Activated CD8-positive, alpha-beta T cell treated with anti-CD3 and anti-CD28 coated beads for 36 hours (primary cell): ENCODE results near the gene C6. TPM values are rescaled to one million over a fixed set of nuclear protein-coding genes. Genes with fewer than 3 reads are reported as not detected.

Experiments
- ATAC-seq: fragments of 200-7000 bp; cut with Tn5 transposase; one replicate; pipeline ENCODE4 v1.10.0; 2021; ENCODE audit warnings: mild to moderate bottlenecking, moderate library complexity
- CTCF ChIA-PET: fragments of 350-600 bp; sonication (Branson Sonifier 250); formaldehyde crosslinking; loops from one replicate; lab custom pipeline; 2021; ENCODE audit warnings: antibody characterized with exemption; lab: Charles Lee
- POLR2A ChIA-PET: fragments of 350-600 bp; sonication (Branson Sonifier 250); formaldehyde crosslinking; loops from one replicate; lab custom pipeline; 2021; ENCODE audit warnings: antibody characterized with exemption; lab: Charles Lee
- DNase-seq: peaks from one replicate; pipeline ENCODE4 v3.0.0-alpha.2; 2020
- H3K27ac Mint-ChIP-seq: one replicate; pipeline ENCODE4 v1.8.0; 2021; ENCODE audit warnings: mild to moderate bottlenecking, mixed read lengths
- H3K27me3 Mint-ChIP-seq: one replicate; pipeline ENCODE4 v1.8.0; 2021; ENCODE audit warnings: mixed read lengths
- H3K36me3 Mint-ChIP-seq: one replicate; pipeline ENCODE4 v1.8.0; 2021; ENCODE audit warnings: low read depth, mixed read lengths
- H3K4me1 Mint-ChIP-seq: one replicate; pipeline ENCODE4 v1.8.0; 2021; ENCODE audit warnings: low read depth, mixed read lengths
- H3K4me3 Mint-ChIP-seq: one replicate; pipeline ENCODE4 v1.8.0; 2021; ENCODE audit warnings: mild to moderate bottlenecking, moderate library complexity, mixed read lengths
- H3K9me3 Mint-ChIP-seq: one replicate; pipeline ENCODE4 v1.8.0; 2021; ENCODE audit warnings: mixed read lengths
- intact Hi-C: fragments of 100-400 bp; cut with micrococcal nuclease; formaldehyde crosslinking; loops from one replicate; pipeline ENCODE4 v1.10.0; 2022
- total RNA-seq, 2 experiments: library from RNA; stranded (reverse); gene quantifications; one replicate each; pipeline ENCODE4 v1.2.3, GENCODE V29; 2021
- TF ChIP-seq, protein P1 (sequence below): fragments of 200-600 bp; IDR thresholded peaks from one replicate; pipeline ENCODE4 v1.8.0; 2022; ENCODE audit warnings: antibody characterized with exemption, mild to moderate bottlenecking

C6 gene
- total RNA-seq, result not detected

DNA sequence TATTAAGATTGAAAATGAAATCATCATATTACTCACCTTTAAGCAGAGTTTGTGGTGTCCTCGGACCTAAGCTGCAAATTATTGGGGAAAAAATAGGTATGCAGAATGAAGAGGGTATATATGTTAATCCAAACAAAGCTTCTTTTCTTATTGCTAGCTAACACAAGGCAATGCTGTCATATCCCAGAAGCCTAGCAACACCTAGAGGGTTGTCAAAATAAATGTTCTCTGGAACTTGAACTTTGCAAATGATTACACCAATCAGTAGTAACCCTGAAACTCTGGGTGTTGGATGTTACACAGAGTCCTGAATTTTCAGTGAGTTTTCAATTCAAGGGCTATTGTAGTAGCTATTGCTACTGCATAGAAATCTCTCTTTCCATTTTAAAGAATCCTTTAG lies at the start of gene C6:
C6 (minus strand) TSS at position 193 of the 400 bp plus-strand sequence. CDS start 10,302 bp downstream, outside the sequence.
- H3K36me3 Mint-ChIP-seq, result no peaks in the 10 kb centered on the region
- DNase-seq (no peak), ATAC-seq (no peak)
- intact Hi-C loops, result no loop called here
- TF ChIP-seq, protein P1, sequence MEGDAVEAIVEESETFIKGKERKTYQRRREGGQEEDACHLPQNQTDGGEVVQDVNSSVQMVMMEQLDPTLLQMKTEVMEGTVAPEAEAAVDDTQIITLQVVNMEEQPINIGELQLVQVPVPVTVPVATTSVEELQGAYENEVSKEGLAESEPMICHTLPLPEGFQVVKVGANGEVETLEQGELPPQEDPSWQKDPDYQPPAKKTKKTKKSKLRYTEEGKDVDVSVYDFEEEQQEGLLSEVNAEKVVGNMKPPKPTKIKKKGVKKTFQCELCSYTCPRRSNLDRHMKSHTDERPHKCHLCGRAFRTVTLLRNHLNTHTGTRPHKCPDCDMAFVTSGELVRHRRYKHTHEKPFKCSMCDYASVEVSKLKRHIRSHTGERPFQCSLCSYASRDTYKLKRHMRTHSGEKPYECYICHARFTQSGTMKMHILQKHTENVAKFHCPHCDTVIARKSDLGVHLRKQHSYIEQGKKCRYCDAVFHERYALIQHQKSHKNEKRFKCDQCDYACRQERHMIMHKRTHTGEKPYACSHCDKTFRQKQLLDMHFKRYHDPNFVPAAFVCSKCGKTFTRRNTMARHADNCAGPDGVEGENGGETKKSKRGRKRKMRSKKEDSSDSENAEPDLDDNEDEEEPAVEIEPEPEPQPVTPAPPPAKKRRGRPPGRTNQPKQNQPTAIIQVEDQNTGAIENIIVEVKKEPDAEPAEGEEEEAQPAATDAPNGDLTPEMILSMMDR, result no peak
- no peaks in the 10 kb centered on the region for H3K27me3 Mint-ChIP-seq
- ChIA-PET CTCF (interaction anchor here (0.6 kb wide), 1 partner anchor 143 kb away, joined by 3 read pairs; no protein-coding TSS in a partner anchor), POLR2A (no interaction called here)
- no peaks in the 10 kb centered on the region for H3K9me3 Mint-ChIP-seq
- no peak within 1 kb of the TSS for H3K4me3 Mint-ChIP-seq
- no peaks in the 10 kb centered on the region for H3K4me1 Mint-ChIP-seq
- H3K27ac Mint-ChIP-seq, result no peak within 1 kb of the TSS

DNA sequence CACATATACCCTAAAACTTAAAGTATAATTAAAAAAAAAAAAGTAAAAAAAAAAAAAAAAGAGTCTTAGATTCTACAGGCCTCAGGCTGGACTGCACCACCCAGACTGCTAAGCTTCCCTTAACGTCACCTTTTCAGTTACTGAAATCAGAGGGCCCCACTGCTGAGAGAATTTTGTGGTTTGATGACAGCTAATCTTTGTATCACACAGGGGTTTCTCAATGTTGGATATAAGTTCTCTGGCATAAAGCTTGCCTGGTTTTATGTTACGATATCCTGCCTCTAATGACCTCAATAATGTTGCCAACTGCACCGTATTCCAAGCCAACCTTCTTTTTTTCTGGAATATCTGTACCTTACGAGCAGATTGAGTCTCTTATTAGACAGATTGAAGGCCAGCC lies 43.1 kb upstream of the C6 start:
- ATAC-seq, result no peak
- H3K27ac Mint-ChIP-seq, result no peak overlapping the region
- no peaks in the 10 kb centered on the region for H3K27me3 Mint-ChIP-seq
- POLR2A ChIA-PET, result no interaction called here
- no peaks in the 10 kb centered on the region for H3K4me1 Mint-ChIP-seq
- intact Hi-C loops, result no loop called here
- CTCF ChIA-PET, result no interaction called here
- TF ChIP-seq, protein P1, result no peak
- H3K4me3 Mint-ChIP-seq, result no peak overlapping the region
- H3K36me3 Mint-ChIP-seq, result no peaks in the 10 kb centered on the region
- no peak for DNase-seq
- H3K9me3 Mint-ChIP-seq, result no peaks in the 10 kb centered on the region

DNA sequence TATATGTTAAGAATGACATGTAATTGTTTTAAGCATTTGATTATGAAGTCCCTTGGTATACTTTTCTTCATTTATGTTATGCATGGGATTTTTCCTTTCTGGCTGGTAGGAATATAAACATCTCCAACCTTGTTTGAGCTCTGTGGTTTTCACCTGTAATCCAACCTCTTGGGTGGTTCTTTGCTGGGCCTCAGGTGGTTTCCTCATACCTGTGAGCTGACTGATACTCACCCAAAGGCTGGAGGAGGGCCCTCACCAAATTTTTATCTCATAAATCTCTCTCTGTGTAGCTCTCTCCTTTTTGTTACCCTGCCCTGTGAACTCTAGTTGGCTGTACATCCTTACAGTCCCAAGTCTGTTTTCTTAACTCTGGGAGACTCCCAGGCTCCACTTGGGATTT lies 39.8 kb upstream of the C6 start:
- H3K27ac Mint-ChIP-seq, result no peak overlapping the region
- POLR2A ChIA-PET, result no interaction called here
- TF ChIP-seq, protein P1, result no peak
- H3K36me3 Mint-ChIP-seq, result no peaks in the 10 kb centered on the region
- H3K4me3 Mint-ChIP-seq, result no peak overlapping the region
- ATAC-seq (no peak), DNase-seq (no peak)
- H3K4me1 Mint-ChIP-seq, result no peaks in the 10 kb centered on the region
- H3K27me3 Mint-ChIP-seq, result no peaks in the 10 kb centered on the region
- intact Hi-C loops, result no loop called here
- H3K9me3 Mint-ChIP-seq, result no peaks in the 10 kb centered on the region
- CTCF ChIA-PET, result no interaction called here

DNA sequence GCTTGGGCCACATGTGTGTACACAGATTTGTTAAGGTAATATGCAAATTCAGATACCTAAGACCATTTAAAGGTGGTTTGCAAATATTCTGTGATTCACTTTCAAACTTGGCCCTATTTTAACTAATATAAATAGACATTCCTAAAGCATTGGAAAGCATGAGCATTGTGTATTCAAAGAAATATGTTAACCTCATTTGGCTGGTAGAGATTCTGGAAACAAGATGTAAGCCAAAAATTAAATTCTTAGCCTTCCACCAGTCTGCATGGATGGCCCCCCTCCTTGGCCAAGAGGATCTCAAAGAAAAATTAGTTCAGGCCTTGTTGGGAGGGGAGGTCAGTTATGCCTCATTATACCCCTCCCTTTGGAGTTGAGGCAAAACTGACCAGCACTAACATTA lies 38.7 kb upstream of the C6 start:
- ChIA-PET POLR2A (no interaction called here), CTCF (no interaction called here)
- no peak for ATAC-seq
- H3K36me3 Mint-ChIP-seq, result no peaks in the 10 kb centered on the region
- H3K4me1 Mint-ChIP-seq, result no peaks in the 10 kb centered on the region
- no peak overlapping the region for H3K4me3 Mint-ChIP-seq
- TF ChIP-seq, protein P1, result no peak
- intact Hi-C loops, result no loop called here
- no peak overlapping the region for H3K27ac Mint-ChIP-seq
- H3K27me3 Mint-ChIP-seq, result no peaks in the 10 kb centered on the region
- no peak for DNase-seq
- no peaks in the 10 kb centered on the region for H3K9me3 Mint-ChIP-seq

DNA sequence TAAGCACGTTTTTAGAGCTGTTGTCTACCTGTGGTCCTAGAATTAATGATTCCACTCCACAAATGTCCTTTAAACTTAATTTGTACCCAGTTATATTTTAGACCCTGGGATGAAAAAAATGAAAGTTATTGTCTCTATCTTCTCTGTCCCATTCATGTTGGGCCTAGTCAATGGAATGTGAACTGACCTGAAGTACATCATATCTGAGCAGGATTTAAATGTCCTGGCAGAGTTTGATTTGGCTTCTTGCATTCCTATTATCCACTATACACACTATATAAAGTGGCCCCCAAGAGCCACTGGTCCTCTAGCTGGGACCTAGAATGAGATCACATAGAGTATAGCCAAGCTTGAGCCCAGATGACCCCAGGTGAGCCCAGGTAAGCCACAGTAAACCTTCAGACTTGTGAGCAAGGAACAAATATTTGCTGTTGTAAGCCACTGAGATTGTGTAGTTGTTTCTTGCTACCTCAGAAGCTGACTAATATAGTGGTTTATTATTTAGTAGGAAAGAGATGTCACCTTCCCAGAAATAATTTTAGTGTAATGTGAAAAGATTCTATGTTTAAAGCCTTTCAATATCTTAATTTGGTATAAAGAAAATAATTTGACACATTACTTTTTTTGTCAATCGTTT lies 37.1 kb upstream of the C6 start:
- no peaks in the 10 kb centered on the region for H3K36me3 Mint-ChIP-seq
- TF ChIP-seq, protein P1, result no peak
- CTCF ChIA-PET, result interaction anchor here (0.5 kb wide), 1 partner anchor 219 kb away, joined by 3 read pairs; no protein-coding TSS in a partner anchor
- intact Hi-C loops, result no loop called here
- no peaks in the 10 kb centered on the region for H3K27me3 Mint-ChIP-seq
- H3K27ac Mint-ChIP-seq, result no peak overlapping the region
- ATAC-seq, result no peak
- POLR2A ChIA-PET, result no interaction called here
- DNase-seq, result no peak
- no peaks in the 10 kb centered on the region for H3K4me1 Mint-ChIP-seq
- H3K4me3 Mint-ChIP-seq, result no peak overlapping the region
- H3K9me3 Mint-ChIP-seq, result no peaks in the 10 kb centered on the region
